AG08396 (cell line): ENCODE results near the gene KLHDC7B.

Source experiments
- DNase-seq: peaks from one replicate; pipeline ENCODE4 v3.0.0; 2012; ENCODE audit warnings: low spot score, mixed read lengths

KLHDC7B gene

GRCh38 chr22:50548040-50548920 lies 2.6 kb downstream of the KLHDC7B start:
- DNase-seq: peak; percentile 40

DNA sequence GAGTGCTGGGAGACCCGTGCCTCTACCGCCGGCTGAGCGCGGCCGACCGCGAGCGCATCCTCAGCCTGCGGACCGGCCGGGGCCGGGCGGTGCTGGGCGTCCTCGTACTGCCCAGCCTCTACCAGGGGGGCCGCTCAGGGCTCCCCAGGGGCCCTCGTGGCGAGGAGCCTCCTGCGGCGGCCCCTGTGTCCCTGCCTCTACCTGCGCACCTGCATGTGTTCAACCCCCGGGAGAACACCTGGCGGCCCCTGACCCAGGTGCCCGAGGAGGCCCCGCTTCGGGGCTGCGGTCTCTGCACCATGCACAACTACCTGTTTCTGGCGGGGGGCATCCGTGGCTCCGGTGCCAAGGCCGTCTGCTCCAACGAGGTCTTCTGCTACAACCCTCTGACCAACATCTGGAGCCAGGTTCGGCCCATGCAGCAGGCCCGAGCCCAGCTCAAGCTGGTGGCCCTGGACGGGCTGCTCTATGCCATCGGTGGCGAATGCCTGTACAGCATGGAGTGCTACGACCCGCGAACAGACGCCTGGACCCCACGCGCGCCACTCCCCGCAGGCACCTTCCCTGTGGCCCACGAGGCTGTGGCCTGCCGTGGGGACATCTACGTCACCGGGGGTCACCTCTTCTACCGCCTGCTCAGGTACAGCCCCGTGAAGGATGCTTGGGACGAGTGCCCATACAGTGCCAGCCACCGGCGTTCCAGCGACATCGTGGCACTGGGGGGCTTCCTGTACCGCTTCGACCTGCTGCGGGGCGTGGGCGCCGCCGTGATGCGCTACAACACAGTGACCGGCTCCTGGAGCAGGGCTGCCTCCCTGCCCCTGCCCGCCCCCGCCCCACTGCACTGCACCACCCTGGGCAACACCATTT lies 3.5 kb downstream of the KLHDC7B start:
- DNase-seq: no peak

- DNase-seq: no peak
Observed at GRCh38 chr22:50550395-50550794, 4.7 kb downstream of the KLHDC7B start.

GRCh38 chr22:50551160-50551752 lies 5.6 kb downstream of the KLHDC7B start:
- DNase-seq: no peak

DNA sequence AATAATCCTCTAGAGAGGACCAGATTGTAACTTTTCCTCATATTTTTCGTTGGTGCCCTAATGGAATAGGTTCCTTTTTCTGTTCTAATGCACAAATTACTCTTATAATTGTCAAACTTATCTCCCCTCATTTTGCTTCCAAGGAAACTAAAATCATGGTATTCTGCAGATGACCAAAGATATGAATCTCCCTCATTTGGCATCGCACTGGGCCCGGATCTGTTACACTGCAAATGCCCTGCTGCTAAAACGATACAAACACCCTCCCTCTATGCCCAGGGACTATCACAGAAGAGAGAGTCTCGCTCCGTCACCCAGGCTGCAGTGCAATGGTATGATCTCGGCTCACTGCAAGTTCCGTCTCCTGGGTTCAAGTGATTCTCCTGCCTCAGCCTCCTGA lies 7.6 kb downstream of the KLHDC7B start:
- DNase-seq: no peak

DNA sequence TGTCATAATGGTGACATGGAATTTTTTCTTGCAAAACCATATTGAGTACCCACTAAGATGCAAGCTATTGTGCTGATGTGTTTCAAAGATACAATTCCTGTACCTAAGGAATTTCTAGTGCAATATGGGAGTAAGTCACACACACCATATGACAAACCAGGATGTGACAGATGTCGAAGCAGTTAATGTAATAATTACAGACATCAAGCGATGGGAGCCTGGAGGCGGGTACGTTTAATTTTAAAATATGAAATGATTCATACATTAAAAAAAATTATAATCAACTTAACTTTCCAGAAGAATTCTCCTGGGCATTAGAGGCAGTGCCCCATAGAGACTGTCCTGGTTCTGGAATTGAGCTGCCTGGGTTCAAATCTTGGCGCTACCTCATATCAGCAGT lies 11.0 kb downstream of the KLHDC7B start:
- DNase-seq: no peak

- DNase-seq: no peak
Observed at GRCh38 chr22:50560034-50560433, 14.3 kb downstream of the KLHDC7B start.

- DNase-seq: no peak
Observed at GRCh38 chr22:50561401-50562358, 16.0 kb downstream of the KLHDC7B start.

- DNase-seq: peak; percentile 95
Observed at GRCh38 chr22:50562523-50563412, 17.1 kb downstream of the KLHDC7B start, which contains the start of gene SYCE3. TSS of gene SYCE3 (minus strand) at chr22:50562919. CDS start at chr22:50556405, 6,514 bp downstream.

DNA sequence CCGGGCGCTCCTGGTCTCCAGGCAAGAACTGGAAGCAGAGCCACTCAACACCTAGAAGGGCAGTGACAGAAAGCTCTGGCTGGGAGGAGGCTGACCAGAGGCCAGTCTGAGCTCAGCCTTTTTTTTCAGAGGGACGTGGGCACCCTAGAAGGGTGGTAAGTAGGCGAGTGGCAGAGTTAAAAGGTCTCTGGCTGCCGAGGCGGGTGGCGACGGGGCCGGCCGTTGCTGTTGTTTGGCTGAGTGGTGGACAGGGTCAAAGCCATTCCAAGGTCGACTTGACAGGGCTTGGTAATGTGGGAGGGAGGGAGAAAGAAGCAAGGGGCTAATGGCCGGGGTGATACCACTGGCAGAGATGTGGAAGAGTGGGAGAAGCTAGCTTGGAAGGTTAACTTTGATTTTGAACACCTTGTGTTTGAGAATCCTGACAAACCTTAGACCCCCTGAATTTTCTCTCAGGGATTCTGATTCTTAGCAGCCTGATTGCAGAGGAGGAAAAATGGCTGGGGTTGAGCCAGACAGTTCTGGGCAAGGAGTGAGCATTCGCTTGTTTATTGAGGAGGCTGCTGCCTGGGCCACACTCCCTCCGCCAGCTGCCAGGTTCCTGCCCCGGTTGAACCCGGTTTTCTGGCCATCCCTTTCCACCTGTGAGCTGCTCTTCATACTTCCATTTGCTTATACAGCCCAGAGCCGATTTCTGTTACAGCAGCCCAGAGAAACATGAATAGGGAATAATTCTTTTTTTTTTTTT lies 17.9 kb downstream of the KLHDC7B start:
- DNase-seq: no peak

GRCh38 chr22:50564289-50564688 lies 18.6 kb downstream of the KLHDC7B start:
- no peak for DNase-seq

GRCh38 chr22:50567721-50568252 lies 22.1 kb downstream of the KLHDC7B start:
- DNase-seq: no peak

DNA sequence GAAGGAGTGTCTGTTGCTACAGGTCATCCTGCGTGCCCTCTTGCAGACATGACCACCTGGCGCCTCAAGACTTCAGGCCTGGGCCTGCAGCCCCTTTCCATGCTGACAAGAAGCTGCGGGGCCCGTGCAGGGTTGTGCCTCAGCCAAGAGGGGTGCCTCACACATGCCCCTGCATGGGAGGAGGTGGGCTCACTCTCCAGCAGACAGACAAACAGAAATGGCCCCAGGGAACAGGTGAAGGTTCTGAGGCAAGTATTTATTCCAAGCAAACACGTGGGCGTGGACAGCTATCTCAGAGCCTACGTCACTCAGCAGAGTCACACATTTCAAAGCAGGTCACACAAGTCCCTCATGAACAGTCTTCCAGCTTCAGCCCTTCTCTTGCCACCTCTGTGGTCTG lies 22.9 kb downstream of the KLHDC7B start:
- DNase-seq: no peak

- DNase-seq: no peak
Observed at GRCh38 chr22:50569041-50569459, 23.4 kb downstream of the KLHDC7B start.

DNA sequence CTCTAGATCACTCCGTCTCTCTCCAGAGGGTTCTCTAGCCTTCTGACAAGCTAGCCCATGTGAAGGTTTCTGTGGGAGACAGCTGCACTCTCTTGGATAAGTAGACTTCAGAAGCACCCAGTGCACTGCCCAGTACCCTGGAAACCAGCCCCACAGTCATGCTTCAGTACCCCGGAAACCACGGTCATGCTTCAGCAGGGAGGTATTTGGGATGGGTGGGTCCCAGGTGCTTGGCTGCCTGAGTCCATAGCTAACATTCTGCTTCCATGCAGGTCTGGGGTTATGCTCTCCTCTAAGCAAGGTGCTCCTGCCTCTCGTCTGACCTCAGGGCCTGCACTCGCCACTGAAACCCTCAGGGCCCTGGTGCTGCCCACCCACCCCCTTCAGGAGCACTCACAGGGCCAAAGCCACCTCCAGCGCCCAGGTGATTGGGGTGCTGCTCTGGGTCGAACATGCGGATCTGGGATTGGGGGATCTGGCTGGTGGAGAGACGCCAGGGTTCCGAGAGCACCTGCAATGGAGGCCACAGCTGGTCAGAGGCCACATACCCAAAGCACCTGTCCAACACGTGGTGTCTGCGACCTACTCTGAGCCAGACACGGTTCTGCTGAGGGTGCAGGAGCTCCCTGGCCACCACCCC lies 24.3 kb downstream of the KLHDC7B start:
- DNase-seq: no peak

GRCh38 chr22:50570861-50571260 lies 25.2 kb downstream of the KLHDC7B start:
- no peak for DNase-seq

GRCh38 chr22:50571264-50572175 lies 25.8 kb downstream of the KLHDC7B start:
- DNase-seq: no peak

- no peak for DNase-seq
Observed at GRCh38 chr22:50572965-50573364, 27.3 kb downstream of the KLHDC7B start.
